NCI-H146 treated with DMSO at 0.1 percent for 48 hours (cell line): ENCODE data around the gene USP2.
A peak's percentile ranks its signal among the peaks of the same experiment; 100 is the strongest.
"Not testable (repeated sequence)": the region's sequence is repeated elsewhere in the genome, so short reads cannot be mapped to it uniquely, and the experiment has no call there.

Experiments used
- DNase-seq: peaks from one replicate; lab custom pipeline; 2025; ENCODE audit not compliant: unreplicated experiment; lab: John Stamatoyannopoulos, UW

USP2 gene

DNA sequence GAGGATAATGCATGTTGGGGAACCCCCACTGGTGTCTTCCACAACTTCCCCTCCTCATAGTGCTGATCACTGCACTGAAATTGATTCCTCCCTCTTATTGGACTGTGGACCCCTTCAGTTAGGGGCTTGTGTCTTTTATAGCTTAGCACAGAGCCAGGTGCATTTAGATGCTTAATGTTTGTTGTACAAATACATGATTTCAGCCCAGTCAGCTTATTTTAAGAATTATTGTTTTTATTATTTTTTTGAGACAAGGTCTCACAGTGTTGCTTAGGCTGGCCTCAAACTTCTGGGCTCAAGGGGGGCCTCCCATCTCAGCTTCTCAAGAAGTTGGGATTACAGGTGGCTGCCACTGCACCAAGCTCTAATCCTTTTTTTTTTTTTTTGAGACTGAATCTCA is 33.2 kb upstream of the USP2 start:
- no peak for DNase-seq

DNA sequence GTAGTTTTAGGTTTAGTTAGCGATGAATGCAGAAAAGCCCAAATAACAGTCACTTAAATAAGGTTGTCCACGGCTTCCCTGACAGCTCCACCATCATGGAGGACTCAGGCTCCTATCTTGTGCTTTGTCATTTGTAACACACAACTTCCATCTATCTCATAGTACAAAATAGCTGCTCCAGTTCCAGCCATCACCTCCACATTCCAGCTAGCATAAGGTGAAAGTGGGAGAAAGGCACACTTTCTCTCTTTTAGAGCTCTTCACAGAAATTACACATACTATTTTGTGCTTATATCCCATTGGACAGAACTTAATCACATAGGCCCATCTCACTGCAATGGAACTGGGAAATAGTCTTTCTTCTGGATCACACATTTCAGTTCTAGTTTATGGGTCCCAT is 32.8 kb upstream of the USP2 start:
- DNase-seq, result no peak

DNA sequence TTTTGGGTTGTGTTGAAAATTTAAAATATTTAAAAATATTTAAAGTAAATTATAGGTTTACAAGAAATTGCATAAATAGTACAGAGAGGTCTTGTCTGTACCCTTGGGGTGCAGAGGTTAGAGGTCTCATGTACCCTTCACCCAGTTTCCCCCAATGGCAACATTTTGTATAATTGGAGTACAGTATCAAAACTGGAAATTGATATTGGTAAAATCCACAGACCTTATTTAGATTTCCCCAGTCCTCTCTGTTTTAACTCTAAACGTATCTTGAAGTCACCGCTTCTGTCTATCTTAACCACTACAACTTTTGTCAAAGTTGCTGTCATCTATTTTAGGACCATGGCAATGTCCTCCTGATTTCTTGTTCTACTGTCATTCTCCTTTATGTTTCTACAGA is 30.6 kb upstream of the USP2 start:
- no peak for DNase-seq

DNA sequence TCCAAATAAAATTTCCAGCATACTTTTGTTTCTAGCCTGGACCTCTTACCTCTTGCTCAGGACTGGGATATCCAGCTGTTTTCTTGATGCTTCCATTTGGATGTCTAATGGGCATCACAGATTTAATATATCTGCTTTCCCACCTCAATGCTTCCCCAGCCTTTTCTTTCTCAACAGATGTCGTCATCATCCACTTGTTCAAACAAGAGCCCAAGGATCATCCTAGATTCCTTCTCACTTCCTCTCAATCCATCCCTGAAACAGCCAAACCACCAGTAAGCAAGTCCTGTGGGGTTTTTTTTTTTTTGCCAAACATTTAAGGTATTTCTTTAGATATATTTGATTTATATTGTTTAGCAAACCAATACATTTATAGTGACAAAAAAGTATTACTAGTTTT is 29.0 kb upstream of the USP2 start:
- DNase-seq, result no peak

DNA sequence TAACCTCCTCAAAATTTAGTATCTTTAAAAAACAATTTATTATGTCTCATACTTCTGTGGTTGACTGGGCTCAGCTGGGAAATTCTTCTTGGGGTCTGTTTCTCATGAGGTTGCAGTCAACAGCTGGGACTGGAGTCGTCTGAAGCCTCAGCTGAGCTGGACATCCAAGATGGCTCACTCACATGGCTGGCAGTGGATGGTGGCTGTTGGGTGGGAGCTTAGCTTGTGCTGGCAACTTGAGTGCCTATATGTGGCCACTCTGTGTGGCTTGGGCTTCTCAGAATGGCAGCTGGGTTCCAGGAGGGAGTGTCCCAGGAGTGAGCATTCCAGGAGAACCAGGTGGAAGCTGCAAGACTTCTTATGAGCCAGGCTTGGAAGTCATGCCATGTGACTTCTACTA is 28.2 kb upstream of the USP2 start:
- DNase-seq, result no peak

DNA sequence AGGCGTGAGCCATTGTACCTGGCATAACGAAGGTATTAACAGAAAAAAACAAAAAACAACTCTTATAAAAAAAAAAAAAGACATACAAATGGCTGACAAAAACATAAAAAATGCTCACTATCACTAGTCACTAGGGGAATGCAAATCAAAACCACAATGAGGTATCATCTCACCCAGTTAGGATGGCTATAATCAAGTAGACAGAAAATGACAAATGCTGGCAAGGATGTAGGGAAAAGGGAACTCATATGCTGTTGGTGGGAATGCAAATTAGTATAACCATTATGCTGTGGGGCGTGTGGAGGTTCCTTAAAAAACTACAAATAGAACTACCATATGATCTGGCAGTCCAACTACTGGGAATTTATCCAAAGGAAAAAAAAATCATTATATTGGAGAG is 24.5 kb upstream of the USP2 start:
- no peak for DNase-seq

DNA sequence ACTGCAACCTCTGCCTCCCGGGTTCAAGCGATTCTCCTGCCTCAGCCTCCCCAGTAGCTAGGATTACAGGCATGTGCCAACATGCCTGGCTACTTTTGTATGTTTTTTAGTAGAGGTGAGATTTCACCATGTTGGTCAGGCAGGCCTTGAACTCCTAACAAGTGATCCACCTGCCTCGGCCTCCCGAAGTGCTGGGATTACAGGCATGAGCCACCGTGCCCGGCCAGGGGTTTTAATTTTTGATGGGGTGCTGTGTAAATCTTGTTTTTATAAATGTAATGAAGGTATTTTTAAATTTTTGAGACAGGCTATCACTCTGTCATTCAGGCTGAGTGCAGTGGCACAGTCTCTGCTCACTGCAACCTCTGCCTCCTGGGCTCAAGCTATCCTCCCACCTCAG is 24.0 kb upstream of the USP2 start:
- DNase-seq, result not testable (repeated sequence)

DNA sequence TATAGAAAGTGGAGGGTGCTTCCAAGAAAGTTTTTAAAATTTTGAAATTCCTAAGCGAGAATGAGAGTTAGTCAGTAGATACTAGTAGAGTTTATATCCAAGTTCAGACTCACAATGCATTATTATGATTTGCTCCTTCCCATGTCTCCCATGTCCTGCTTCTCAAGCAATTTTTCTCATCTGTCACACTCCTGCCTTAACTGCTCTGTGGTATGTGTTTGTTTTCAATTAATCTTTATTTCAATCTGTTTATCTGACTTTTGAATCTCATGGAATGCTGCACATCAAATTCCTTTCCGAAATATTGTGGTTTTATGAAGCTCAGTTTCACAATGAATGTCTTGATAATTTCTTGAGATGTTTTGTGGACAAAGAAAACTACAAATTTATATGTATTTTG is 23.4 kb upstream of the USP2 start:
- DNase-seq, result no peak

DNA sequence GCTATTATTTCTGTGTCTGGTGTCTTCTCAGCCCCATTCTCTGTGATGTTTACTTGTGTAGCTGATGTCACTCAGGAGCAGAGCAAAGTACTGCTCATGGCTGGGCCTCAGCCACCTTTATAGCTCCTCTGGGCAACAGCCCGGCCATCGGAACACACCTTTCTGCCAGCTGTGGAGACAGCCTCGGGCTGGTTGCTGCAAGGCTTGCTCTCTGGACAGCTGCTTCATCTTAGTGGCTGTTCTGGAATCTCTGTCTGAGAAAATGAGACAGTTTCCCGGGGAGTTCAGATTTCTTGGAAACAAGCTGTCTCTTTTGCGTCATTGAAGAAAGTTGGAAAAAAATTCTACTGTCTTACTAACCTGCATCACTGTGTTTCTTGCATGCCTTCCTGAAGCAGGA is 21.5 kb upstream of the USP2 start:
- DNase-seq, result no peak

DNA sequence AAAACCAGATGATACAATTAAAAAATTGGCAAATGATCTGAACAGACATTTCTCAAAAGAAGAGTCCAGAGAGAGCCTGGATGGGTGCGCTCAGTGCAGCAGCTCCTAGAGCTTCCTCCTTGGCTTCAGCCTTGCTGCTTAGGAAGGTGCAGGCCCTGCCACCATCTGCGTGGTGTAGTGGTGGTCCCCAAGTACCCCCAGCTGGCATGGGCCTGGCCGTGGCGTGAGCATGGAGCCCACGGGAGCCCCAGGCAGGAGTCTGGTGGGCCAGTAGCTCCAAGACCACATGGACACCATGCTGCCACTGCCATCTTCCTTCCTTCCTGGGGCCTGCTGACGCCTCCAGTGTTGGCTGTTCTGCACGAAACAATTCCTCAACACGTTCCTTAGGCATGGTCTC is 21.0 kb upstream of the USP2 start:
- DNase-seq, result no peak

DNA sequence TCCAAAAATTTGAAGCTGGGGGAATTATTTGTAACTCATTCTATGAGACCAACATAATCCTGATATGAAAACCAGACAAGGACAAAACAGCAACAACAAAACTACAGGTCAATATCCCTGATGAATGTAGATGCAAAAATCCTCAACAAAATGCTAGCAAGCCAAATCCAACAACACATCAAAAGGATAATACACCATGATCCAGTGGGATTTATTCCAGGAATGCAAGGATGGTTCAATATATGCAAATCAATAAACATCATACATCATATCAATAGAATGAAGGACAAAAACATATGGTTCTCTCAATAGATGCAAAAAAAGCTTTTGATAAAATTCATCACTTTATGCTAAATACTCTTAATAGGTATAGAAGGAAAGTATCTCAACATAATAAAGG is 19.4 kb upstream of the USP2 start:
- no peak for DNase-seq

DNA sequence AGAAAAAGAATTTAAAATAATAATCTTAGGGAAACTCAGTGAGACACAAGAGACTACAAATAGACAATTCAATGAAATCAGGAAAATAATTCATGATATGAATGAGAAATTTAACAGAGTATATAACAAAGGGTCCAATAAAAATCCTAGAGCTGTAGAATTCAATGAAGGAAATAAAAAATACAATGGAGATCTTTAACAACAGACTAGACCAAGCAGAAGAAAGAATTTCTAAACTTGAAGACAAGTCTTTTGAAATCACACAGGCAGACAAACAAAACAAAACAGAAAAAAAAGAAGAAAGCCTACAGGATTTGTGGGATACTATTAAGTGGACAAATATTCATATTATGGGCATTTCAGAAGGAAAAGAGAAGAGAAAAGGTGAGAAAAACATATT is 16.2 kb upstream of the USP2 start:
- DNase-seq, result no peak

DNA sequence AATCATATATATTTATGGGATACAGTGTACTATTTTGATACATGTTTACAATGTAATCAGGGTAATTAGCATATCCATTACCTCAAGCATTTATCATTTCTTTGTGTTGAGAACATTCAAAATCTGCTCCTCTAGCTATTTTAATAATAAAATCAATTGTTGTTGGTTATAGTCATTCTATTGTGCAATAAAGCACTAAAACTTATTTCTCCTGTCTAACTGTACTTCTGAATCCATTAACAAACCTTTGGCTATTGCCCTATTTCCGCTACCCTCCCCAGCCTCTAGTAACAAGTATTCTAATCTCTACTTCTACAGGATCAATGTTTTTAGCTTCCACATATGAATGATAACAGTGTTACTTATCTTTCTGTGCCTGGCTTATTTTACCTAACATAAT is 15.3 kb upstream of the USP2 start:
- no peak for DNase-seq

DNA sequence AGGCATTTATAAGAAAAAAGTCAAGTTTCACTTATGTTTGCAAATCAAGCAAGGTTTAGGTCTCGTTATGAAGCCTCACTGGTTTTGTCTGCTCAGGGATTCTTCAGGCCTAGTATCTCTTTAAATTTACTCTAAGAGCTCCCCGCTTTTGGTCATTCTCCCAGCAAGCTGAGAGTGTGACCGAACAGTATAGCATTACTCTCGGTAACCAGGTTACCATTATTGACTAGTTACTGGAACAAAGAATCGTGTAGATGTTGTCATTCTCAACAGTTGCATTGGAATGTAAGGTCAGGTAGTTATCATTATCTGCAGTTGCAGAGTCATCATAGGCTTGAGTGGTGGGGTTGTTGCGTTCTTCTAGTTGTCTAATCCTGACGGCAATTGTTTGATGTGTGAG is 9.8 kb upstream of the USP2 start:
- DNase-seq, result no peak

DNA sequence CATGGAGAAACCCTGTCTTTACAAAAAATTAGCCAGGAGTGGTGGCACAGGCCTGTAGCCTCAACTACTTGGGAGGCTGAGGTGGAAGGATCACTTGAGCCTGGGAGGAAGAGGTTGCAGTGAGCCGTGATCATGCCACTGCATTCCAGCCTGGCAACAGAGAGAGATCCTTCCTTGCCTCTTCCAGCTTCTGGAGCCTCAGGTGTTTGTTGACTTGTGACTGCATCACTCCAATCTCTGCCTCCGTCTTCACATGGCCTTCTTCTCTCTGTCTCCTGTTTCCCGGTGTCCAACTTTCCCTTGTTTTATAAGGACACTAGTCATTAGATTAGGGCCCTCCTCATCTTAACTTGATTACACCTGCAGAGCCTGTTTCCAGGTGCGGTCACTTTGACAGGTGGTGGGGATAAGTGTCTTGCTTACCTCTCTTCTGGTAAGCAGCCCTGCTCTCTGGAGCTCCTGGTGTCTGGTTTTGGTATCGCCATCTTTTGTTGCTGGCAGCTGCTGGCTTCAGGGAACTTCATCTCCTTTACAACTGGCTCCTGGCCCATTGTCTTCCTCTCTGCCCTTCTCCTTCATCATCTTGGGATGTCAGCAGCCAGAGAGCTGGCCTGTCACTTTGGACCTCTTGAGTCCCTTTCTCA is 8.2 kb upstream of the USP2 start:
- DNase-seq, result peak; percentile 73

DNA sequence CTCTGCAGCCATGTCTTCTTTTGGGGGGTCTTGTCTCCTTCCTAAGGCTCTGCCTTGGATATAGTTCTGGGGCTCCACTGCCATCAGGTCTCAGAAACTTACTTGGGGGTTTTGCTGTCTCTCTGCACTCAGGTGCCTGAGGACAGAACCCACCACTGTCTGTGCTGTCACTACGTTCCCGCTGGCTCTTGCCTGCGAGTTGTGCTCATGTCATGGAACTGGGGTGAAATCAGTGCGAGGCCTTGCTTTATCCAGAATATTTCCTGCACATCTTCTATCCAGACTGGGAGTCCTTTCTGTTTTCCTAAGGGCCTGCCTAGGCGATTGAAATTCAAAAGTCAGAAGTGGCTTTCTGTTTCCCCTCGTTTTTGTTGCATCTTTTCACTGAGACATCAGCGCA is 6.6 kb upstream of the USP2 start:
- DNase-seq, result no peak

DNA sequence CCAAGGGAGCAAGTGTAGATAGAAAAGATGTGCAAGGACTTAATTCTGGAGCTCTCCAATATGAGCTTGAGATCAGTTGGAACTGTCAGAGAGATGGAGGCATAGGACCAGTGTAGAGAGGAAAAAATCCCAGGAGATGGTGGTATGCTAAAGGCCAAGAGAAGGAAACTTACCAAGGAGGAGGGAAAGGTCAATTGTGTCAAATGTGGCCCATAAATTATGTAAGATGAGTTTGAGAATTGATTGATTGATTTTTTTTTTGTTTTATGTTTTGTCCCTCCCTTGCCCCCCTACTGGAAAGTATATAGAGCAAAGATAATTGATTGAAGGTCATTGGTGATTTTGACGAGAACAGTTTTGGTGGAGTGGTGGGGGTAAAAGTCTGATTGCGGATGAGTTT is 2.8 kb upstream of the USP2 start:
- no peak for DNase-seq

DNA sequence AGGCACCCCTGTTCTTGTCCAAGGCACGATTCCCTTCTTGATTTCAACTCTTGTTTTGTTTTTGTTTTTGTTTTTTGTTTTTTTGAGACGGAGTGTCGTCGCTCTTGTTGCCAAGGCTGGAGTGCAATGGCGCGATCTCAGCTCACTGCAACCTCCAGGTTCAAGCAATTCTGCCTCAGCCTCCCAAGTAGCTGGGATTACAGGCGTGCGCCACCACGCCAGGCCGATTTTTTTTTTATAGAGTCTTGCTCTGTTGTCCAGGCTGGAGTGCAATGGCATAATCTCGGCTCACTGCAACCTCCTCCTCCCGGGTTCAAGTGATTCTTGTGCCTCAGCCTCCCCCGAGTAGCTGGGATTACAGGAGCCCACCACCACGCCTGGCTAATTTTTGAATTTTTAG is 1.0 kb upstream of the USP2 start:
- DNase-seq, result not testable (repeated sequence)

DNA sequence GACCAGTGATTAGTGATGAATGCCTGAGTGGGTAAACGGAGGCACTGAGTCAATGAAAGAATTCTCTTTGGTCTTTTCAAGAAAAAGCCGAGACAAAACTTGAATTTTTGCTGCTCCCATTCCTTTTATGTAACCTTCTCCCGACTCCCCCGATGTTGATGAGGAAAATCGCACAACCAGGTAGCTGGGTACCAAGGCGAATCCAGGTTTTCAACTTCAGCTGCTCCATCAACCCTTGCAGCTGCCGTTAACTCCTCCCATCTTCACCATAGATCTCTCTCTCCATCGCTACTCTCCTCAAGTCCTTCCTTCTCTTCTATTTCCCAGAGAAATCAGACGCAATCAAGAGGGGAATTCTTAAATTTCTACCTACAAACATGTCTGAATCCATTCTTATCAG is 611 bp upstream of the USP2 start:
- no peak for DNase-seq

DNA sequence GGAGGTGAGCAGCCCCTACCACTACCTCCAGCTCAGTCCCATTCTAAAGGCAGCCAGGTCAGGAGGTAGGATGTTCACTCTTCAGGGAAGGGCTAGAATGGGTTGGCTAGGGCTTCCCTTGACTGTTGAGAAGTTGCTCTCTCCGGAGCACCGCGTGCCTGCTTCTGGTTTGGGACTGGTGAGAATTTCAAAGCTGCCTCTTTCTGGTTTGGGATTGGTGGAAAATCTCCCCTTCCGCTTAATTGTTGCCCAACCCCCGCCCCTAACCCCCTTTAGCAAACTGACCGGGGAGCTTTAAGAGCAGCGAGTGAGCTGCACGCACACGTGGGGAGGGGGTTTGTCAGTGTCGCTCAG is 686 bp downstream of the USP2 start:
- no peak for DNase-seq

DNA sequence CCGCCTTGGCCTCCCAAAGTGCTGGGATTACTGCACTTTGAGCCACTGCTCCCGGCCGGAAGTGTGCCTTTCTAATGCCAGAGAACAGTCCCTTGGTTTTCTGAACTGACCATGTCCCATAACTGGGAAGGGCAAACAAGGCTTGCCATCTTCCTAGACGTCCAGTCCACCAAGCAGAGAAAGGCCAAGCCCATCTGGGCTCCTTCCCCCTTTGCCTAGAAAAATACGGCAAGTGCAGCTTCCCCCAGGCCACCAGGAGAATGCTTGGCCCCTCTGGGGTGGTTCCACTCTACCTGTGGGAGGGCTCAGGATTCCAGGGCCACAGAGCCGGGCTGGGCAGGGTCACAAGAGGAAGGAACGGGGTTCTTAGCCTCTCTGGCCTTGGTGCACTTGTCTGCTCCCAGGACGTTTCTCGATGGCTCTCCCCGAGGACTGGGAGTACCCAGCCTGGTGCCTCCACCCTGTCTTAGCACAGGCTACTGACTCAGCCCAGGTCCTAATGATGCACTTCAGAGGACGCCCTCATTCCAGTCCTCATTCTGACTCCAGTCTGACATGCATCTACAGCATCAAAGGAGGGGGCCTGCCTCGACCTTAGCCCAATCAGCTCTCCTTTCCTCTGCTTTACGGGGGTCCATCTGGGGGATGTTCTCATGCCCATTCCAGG is 1.2 kb downstream of the USP2 start:
- no peak for DNase-seq

DNA sequence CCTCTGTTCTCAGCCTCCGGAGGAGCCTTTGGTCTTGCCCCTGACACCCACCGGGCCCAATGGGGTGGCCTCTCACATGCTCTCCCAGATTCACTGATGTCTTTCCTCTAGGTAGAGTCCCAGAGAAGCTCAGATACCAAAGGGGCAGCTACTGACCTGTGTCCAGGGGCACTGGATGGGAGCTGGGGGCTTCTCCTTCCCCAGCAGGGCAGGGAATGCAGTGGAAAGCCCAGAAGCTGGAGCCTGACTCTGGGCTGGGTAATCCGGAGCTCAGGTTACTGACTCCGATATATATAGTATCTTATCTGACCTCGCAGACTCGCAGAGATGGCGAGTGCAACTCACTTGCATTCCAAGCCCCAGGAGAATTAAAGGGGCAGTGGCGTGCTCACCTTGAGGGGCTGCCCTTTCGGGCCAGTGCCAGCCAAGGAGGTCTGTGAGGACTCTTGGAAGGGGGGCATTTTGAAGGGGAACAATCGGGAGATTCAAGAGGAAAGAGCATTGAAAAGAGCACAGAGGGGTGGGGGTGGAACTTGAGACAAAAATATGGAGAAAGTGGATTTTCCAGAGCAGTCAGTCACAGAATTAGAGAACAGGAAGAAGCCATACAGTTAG is 2.5 kb downstream of the USP2 start:
- DNase-seq, result no peak
